Activated CD4-positive, CD25-positive, alpha-beta regulatory T cell treated with anti-CD3 and anti-CD28 coated beads, Interleukin-2, amount 50 U/mL, for 24 hours (primary cell): ENCODE data around the gene RFLNA.

Experiments
- ATAC-seq, 2 donors: fragments of 150-1000 bp; cut with Tn5 transposase; one replicate each; pipeline ENCODE4 v1.10.0; 2021; ENCODE audit warnings: mild to moderate bottlenecking in 1 of 2, moderate library complexity in 1 of 2

RFLNA gene

DNA sequence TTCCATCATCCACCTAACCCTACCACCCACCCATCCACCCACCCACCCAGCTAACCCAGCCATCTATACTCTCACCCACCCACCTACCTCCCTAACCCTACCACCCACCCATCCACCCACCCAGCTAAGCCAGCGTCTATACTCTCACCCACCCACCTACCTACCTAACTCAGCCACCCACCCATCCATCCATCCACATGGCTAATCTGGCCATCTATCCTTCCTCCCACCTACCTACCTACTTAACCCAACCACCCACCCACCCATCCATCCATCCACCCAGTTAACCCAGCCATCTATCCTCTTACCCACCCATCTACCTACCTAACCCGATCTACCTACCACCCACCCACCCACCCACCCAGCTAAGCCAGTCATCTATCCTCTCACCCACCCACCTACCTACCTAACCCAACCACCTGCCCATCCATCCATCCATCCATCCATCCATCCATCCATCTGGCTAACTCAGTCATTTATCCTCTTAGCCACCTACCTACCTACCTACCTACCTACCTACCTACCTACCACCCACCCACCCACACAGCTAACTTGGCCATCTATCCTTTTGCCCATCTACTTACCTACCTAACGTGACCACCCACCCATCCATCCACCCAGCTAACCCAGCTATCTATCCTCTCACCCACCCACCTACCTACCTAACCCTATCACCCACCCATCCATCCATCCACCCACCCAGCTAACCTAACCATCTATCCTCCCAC, 44.1 kb downstream of the RFLNA start:
- no peak for ATAC-seq

DNA sequence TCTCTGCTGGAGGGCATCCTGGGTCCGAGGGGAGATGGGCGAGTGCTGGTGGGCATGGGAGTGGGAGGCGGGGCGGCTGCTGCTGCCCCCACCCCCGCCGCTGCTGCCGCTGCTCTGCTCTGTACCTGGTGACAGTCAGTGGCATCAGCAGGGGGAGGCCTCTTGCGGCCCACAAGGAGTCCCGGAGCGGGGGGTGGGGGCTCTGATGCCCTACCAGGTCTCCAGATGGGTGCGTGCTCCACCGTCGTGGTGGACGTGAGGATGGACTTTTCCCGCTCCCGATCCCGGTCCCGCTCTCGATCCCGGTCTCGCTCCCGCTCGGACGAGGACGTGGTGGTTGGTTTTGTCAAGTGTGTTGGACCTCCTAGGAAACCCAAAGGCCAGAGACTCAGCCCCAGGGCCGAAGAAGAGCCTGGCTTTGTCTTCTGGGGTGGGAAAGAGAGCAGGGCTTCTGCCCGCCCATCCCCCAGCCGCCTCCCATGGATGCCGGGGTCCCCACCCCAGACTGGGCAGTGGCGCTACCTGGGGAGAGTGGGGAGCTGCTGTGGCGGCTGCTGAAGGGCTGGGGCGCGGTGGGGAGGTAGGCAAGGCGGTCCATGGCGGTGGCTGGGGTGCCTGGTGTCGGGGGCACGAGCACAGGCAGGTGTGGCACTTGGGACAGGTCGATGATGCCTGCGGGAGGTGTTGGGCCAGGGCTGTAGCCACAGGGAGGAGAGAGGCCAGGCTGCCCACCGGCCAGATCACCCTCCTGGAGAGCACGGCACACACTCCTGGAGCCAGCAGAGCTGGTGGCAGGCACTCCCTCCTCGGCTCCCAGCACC, 45.4 kb downstream of the RFLNA start:
- no peak for ATAC-seq

DNA sequence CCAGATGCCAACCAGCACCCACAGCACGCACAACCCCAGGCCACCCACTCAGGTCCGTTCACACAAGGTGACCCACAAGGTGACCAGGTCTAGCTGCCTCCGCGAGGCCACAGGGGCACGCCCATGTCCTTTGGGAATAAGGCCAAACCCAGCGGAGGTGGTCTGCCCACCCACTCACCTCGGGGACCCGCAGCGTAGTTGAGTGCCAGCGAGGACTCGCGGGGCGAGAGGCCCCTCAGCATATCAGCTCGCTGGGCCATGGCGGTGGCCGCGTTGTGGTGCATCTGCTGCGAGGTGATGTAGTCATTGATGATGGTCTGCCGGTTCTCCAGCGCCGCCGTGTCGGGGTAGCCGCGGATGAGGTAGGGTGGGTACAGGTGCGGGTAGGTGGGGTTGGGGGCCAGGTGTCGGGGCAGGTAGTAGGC, 46.8 kb downstream of the RFLNA start:
- ATAC-seq: no peak

DNA sequence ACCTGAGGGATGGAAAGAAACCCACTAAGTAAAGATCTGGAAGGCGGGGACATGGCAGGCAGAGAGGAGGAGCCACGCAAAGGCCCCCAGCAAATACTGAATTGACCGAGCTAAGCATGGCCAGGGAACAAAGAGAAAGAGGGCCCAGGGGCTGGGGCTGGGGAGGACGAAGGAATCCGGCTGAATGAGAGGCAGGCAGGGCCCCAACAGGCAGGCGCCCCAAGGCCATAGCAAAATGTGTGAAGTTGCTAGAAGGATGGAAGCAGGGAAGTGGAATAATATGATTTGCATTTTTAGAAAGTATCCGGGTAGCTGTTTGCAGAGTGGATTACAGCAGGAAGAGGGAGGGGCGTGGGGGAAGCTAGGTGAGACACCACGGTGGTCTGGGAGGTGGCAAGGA, 49.1 kb downstream of the RFLNA start:
- no peak for ATAC-seq

DNA sequence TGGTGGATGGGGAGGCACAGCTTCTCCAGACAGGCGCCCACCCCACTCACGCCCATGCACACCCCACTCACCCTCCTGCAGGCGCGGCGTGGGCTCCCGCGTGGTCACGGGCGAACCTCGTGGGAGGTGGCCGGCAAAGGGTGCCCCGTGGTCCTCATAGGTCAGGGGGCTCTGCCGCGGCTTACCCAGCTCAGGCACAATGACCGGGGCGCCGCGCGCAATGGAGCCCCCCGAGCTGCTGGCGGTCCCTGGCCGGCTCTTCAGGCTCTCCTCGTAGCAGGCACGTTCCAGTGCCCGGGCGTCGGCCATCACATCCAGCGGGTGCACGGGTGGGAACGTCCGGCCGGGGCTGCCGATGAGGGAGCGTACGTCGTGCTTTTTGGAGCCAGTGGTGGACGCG, 49.6 kb downstream of the RFLNA start:
- ATAC-seq: no peak

DNA sequence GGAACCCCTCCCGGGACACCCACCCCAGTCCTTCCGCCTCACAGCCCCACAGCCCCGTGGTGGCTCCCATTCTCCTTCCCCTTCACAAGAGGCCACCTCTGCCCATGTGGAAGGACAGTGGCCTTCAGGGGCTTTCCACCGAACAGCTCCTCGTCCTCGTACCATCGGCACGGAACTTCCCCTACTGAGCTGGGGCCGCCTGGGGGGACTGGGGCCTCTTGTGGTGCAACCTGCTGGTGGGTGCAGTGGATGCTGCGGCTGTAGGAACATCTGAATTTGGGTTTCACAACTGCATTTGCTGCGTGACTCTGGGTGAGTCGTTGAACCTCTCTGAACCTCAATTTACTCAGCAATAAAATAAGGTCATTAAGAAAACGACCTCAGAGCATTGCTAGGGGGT, 50.9 kb downstream of the RFLNA start:
- ATAC-seq: no peak

DNA sequence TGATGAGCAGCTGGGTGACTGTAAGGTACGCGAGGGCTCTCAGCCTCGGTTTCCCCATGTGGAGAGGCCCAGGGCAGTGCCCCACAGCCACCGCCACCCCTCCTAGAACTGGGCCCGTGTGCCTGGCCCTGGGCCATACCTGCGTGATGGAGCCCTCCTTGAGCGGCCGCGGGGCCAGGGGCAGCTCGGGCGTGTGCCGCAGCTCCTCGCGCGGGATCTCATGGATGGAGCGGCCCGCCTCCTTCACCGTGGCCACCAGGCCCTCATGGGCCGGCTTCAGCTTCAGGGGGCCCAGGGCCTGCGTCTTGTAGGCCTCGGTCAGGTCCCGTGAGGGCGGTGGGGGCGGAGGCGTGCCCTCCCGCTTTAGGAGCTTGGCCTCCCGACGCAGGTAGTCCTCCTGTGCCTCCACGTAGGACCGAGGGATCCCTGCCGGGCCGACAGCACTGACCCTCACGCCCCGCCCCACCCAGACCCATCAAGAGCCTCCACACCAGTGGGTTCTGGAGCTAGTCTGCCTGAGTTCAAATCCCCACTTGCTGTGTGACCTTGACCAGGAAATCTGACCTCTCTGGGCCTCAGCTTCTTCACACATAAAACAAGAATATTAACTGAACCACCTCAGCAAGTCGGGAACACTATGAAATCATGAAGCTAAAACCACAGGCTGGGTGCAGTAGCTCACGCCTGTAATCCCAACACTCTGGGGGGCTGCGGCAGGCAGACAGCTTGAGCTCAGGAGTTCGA, 51.7 kb downstream of the RFLNA start:
- no peak for ATAC-seq

DNA sequence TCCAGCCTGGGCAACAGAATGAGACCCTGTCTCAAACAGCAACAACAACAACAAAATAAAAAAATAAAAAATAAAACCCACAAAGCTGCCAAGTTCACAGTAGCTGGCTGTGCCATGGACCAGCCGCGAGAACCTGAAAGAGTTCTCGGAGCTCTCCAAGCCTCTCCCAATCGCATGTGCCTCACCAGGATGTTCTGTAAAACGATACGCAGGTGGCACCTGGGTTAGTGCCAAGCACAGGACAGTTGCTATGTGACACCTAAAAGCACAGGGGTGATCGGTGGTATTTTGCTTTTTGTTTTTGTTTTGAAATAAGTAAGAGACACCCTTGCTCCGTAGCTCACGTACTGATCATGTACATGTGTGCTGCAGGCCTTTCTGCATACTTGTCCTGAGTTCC, 52.4 kb downstream of the RFLNA start:
- ATAC-seq: no peak

DNA sequence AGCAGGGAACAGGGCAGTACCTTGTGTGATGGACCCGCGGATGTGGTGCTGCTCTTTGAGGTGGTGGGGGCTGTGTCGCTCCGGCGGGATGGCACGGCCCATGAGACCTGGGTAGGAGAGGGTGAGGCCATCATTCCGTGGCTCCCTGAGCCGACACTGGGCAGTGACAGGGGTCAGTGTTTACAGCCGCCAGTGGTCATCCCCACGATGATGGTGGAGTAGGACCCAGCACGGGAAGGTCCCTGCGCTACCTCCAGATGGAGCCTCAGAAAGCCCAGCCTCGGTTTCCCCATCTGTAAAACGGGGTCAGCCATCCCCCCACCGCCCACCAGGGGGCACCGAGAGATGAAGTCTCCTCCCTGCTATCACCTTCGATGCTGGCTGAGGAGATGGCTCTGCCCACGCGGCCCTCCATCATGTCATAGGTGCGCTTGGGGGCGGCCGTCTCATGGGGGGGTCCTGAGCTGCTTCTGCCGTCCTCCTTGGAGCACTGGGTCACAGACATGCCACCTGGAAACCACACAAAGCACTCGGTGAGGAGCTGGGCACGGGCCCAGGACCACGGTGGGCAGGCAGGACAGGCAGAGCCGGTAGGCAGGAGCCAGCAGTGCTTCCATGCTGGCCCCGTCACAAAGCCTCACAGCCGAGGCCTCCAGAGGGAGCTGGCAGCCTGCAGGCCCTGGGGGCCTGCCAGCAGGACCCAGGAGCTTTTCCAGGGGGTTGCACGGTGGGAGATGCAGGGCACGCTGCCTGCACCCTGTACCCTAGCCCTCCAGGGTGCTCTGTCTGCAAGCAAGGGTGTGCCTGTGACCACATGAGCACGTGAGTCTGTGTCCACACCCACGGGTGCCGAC, 53.1 kb downstream of the RFLNA start:
- ATAC-seq: peak in 1 of 2 donors; percentile 38

DNA sequence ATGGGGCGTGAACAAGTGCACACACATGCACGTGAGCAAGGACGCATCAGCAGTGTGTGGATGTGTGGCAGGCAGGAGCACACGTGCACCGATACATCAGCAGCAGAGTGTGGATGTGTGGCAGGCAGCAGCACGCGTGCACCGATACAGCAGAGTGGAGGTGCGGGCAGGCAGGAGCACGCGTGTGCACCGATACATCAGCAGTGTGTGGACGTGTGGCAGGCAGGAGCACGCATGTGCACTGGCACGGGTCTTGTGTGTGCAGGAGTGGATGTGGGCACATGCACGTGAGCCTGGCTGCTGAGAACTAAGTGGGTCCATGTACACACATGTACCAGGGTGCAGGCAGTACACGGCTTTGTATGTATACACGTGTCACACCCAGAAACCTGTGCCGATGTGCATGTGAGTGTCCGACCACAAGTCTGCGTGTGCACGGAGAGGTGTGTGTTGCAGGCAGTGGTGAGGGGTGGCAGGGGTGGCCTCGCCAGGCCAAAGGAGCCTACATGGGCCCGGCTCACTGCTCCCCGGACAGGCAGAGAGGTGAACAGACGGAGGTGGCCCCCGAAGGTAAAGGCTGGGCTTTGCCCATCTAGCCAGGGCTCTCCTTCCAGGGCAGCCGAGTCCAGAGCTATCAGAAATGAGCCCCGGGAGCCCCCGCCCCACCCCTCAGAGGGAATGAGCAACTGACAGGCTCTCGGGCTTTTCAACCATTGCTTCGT, 53.9 kb downstream of the RFLNA start:
- ATAC-seq: no peak

DNA sequence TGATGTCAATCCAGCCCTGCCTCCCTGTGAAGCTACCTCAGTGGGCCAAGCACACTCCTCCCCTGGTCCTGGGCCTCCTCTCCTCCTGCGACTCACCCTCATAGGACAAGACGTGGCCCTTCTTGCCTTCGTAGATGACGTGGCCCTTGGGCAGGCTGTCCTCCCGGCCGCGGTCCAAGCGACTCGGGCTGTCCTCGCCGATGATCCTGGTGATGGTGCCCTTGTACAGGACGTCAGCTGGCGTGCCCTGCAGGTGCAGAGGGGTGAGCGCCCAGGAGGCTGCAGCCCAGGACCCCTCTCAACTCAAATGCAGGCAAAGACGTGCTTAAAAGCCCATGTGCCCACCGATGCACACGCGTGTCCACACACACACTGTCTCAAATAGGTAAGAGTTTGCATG, 55.6 kb downstream of the RFLNA start:
- ATAC-seq: no peak

DNA sequence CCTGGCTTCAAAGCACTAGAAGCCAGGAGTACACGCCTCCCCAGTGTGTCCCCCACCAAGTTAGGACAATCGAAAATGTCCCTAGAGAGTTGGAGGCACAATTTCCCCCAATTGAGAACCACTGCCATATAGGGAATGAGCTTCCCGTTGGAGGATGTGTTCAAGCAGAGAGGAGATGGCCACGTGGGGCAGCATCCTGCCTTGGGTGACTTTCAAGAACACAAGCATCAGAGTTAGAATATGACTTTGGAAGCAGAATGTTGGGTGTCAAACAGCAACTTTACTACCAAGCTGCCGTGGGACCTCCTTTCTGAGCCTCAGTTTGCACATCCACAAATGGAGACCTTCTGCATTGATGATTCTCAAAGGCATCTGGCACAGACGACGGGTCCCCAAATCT, 56.5 kb downstream of the RFLNA start:
- no peak for ATAC-seq

DNA sequence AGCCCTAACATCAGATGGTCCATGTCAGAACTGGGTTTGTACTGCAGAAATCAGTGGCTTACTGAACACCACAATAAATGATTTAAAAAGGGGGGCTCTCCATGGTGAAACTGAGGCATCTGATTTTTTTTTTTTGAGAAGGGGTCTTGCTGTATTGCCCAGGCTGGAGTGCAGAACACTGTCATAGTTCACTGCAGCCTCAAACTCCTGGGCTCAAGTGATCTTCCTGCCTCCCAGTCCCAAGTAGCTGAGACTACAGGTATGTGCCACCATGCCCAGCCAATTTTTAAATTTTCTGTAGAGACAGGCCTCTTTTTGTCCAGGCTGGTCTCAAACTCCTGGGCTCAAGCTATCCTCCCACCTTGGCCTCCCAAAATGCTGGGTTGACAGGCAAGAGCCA, 57.4 kb downstream of the RFLNA start:
- no peak for ATAC-seq

DNA sequence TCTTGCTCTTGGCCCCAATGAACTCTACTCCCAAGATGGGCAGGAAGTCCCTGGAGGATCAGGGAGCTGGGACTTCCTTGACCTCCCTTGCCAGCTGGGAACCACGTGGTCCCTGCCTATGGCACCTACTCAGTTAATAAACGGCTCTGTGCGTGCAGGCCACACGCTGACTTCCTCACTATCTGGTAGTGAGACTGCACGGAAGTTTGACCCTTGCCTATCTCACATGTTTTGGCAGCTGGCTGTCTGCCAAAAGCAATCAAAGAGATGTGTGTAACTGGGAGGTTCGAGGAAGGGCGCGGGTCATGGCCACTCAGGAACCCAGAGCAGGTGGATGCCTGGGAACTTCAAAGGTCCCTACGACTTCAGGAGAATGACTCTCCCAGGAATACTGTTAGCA, 57.9 kb downstream of the RFLNA start:
- ATAC-seq: no peak

DNA sequence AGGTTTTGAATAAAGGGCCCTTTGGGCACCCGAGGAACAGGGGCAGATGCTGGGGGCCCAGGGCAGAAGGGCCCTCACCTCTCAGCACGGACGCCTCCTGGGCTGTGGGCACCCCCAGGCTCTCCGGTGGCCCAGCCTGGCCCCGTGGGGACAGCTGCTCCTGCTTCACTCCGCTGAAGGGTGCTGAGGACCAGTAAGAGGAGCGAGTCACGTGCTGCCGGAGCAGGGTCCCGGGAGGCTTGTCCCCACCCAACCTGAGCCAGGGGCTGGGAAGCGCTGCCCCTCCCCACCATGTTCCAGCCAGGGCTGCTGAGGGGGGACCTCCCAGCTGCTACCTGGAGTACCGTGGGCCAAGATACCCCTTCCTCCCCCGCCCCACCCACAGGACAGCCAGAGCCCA, 59.5 kb downstream of the RFLNA start:
- no peak for ATAC-seq

DNA sequence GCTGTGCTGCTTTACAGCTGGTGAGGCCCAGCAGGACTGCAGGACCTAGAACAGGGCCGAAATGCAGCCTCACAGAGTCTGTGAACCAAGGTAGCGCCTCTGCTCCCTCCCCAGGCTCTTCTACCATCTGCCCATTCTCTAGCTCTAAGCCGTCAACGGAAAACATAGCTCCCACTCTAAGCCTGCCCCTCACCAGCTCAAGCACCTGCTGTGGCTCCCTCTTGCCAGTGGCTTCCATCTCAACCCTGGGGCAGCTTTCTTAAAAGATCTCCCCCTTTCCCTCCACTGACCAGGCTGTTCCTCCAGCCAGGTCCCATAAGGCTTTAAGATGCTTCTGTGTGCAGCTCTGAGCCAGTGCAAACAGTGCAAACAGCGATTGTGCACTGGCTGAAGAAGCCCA, 61.3 kb downstream of the RFLNA start:
- no peak for ATAC-seq

DNA sequence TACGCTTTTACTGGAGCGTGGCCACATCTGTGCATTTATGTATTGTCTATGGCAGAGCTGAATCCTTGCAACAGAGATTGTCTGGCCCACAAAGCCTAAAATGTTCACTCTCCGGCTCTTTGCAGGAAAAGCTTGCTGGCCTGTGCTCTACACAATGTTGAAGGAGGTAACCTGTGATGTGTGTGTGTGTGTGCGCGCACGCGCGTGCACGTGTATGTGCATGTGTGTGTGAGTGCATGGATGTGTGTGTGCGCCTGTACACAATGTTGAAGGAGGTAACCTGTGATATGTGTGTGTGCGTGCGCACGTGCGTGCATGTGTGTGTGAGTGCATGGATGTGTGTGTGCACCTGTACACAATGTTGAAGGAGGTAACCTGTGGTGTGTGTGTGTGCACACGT, 62.7 kb downstream of the RFLNA start:
- ATAC-seq: no peak

DNA sequence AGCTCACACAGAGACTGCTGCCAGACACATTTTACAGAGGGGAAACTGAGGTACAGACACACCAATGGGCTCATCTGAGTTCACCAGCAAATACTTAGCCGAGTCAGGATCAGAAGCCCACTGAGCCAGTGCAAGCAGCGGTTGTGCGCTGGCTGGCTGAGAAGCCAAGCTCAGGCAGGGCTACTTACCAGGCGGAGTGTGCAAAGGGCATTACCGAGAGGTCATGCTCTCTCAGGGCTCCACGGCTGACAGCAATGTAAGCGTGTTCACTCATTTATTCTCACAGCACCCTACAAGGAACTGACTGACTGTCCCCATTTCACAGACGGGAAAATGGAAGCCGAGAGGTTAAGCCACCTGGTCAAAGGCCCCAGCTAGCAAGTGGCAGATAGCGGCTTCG, 63.7 kb downstream of the RFLNA start:
- no peak for ATAC-seq

DNA sequence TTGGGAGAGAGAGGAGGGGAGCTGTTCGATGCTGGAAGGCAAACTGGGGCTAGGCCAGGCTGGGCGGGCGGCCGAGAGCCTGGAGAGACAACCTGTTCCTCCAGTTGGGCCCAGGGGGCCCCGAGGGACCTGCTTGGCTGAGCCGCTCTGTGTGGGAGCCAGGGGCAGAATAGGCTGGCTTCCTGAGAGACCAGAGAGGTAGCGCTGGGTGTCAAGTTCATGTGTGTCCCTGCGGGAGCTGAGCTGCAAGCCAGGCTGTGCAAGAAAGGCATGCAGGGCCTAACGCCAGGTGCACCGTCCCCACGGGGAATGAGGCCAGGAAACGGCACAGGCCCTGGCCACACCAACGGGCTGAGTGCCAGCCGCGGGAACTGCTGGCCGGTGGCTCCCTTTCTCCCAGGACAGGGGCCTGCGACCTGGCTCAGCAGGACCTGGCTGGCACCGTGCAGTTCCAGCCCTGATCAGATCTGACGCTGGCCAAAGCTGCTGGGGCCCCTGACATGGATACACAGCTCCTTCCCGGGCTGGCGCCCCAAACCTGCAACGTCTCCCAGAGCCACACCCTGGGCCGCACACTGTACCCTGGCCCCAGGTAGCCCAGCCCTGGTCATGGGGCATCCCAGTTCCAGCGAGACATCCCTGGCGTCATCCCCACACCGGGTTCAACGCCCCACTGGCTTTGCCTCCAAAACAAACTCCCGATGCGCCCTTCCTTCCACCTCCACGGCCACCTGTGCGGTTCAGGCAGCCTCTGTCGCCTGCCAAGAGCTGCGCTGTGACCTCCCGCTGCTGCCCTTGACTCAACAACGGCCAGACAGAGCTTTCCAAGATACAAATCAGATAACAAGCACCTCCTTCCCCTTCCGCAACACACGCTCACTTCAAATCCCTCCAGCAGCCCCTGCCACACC, 65.0 kb downstream of the RFLNA start:
- ATAC-seq: no peak

DNA sequence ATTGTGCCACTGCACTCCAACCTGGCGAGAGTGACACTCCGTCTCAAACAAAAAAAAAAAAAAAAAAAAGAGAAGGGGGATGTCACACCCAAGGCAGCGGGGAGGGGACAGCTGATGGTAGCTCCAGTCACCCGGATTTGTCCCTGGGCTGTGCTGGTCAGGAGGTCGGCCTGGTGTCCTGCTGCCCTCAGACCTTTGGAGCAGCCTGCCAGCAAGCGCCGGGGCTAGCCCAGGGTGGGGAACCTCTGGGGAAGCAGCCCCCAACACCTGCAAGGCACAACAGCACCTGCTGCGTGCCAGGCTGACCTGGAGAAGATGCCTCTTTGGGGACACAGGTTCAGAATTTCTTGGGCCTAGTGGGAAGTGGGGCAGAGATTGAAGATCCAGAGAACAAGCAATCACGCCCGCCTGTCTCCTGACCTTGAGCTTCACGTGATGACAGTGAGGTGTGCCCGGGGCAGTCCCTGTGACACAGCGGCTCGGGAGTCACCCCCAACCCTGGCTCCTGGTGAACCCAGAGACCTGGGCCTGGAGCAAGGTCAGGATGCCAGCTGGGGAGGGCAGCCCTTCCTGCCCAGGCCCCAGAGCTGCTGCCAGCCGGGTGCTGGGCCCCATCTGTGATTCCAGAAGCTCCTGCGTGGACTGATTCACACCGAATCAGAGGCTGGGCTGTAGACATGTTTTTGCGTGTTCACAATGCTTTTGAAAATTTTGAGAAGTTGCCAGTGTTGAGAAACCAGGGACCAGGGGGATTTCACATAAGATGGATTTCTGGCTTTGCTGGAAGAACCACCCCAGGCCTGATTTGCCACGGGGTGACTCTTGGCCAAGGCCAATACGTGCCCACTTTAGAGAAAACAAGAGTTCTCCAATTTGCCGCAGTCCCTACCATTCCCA, 66.4 kb downstream of the RFLNA start:
- ATAC-seq: no peak
